LNCAP (cell line): ENCODE measurements around the gene CACNA1C.

ENCODE experiments used
- CTCF ChIP-seq: fragments of 450-650 bp; IDR thresholded peaks from 2 replicates; pipeline ENCODE4 v1.5.1; 2017; ENCODE audit warnings: mild to moderate bottlenecking

CACNA1C gene

GRCh38 chr12:2328661-2329060, 275.9 kb downstream of the CACNA1C start:
- no peak for TF ChIP-seq CTCF

DNA sequence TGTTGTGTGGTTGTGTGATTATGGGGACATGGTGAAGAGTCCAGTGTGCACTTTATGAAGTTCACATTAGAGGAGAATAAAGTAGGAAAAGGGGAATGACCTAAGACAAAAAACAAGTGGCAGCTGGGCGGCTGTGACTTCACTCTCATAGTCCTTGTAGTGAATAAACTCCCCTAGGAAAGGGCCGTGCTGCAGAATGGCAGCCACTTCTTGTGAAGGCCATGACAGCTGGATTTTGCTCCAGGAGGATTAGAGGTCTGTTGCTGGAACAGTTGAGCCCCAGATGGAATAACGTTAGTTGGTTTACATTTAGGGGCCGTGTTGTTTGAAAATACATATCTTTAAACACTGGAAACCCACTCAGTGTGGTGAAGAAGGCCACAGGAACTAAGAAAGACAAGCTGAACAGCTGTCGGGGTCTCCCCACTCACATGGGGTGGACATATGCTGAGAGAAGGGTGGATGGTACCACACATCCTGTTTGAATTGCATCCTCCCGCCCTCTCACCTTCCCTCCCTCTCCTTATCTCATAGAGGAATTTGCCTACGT, 276.9 kb downstream of the CACNA1C start:
- no peak for TF ChIP-seq CTCF

- TF ChIP-seq CTCF, result no peak
Measured at GRCh38 chr12:2332236-2332635, 279.4 kb downstream of the CACNA1C start.

DNA sequence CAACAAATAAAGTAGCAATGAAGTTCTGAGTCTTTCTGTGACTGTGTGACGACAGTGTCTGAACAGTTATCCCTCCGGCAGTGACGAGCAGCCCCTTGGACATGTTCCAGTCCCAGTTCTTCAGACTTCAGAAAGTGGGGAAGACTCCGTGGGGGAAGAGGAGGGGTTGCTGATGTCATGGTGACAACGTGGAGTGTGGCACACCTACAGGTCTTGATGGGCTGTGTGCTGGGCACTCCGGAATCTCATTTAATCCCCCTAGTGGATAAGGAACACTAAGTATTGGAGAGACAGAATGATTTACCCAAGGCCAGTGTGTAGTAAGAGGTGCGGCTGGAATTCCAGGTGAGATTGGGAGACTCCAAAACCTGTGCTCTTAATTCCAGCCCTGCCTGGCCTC, 280.2 kb downstream of the CACNA1C start:
- no peak for TF ChIP-seq CTCF

DNA sequence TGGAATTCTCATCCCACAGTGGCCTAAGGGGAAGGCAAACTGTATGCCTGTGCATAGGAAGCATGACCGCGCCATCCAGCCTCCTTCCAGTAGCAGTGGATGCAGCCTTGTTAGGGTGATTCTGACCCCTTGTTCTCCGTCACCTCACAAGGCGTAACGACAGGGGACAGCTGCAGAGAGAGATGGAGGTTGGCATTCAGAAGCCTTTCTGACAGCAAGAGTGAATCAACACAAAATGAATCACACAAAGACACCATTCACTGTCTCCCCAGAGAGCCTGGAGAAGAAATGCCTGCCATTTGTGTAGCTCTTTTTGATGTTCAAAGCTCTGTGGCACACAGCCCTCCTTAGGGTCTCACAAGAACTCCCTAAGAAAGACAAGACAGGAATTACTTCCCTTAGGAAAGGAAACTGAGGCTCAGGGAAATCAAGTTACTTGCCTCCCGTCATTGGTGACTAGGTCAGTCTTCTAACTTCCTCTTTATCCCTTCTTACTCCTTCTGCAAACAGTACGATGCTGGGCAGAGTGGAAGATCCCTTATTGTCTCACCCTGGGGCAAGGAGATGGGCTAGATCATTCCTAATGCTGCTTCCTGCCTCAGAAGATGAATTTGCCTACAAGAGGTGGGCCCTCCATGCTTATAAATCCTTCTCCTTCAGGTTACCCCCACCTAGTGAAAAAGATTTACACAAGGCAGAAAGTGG, 280.9 kb downstream of the CACNA1C start:
- no peak for TF ChIP-seq CTCF

- TF ChIP-seq CTCF, result no peak
Measured at GRCh38 chr12:2334271-2334670, 281.5 kb downstream of the CACNA1C start.

DNA sequence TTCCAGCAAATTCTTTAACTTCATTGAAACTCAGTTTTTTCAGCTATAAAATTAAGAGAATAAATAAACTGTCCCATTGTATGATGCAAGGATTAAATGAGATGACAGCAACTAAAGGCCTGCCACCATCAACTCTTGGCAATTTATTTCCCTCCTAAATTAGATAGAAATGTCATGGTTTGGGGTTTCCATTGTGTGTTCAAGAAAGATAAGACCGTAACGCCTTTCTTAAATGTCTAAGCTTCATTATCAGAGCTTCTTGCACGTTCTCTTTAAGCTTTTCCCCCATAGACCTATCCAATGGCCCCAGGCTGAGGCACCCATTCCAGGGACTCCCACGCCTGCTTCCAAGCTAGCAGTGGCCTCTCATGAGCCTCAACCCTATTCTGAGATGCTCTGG, 281.9 kb downstream of the CACNA1C start:
- TF ChIP-seq CTCF, result no peak
